ENCODE results near the gene METRNL. TPM values are rescaled to one million over a fixed set of nuclear protein-coding genes. Genes with fewer than 3 reads are reported as not detected.

Gene METRNL
- total RNA-seq, 1 experiment from 2014 or later: 21.0 TPM

DNA sequence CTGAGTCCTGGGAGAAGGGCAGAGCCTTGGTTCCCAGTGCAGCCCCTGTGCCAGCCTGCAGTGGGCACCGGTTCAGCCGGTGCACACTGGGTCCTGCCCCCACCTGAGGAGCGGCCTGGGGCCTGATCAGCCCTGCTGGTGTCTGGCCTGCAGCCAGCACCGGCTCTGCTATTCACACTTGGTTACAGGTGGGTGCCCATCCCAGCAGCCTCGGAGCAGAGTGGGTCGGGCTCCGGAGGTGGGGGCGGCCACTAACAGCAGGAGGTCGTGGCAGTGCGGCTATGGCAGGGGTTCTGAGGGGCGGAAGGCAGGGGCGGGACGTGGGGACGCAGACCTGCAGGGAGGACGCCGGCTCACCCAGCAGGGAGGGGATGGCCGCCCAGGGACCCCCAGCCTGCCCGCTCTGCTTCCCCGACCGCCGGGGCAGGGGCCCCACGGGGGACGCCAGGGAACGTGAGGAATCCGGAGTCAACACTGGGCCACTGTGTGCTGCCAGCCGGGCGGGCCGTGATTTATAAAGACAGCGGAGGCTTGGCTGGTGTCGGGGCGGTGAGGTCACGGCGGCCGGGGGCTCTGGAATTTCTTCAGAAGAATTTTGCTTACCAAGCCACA is 20.3 kb downstream of the METRNL start:
- DNase-seq (ENCODE audit: low read depth, low spot score): no peak
- H3K27ac ChIP-seq (ENCODE audit: low read length): no peak overlapping the region

DNA sequence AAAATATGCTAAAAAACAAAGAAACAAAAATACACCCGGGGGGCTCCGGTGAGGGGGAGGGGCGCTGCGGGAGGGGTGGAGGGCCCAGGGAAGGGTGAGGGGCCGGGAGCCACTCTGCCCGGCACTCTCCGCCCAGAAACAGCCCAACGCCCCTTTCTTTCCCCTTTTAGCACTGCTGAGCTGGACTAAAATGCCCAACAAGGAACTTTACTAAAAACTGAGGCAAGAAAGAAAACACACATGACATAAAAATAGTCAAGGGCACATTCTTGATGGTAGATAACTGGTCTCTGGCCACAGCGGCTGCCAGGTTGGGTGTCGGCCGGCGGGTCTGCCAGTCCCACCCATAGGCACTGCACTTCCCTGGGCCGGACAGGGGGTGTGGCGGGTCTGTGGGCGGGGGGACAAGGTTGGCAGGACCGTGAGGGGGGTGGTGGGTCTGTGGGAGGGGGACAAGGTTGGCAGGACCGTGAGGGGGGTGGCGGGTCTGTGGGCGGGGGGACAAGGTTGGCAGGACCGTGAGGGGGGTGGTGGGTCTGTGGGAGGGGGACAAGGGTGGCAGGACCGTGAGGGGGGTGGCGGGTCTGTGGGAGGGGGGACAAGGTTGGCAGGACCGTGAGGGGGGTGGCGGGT is 20.9 kb downstream of the METRNL start:
- Histone ChIP-seq H3K4me3 (ENCODE audit: low read depth in 2 of 2, low read length in 2 of 2) (no peak overlapping the region), H3K36me3 (ENCODE audit: control insufficient read depth, insufficient read depth, low read length) (no peaks in the 10 kb centered on the region), H3K27me3 (ENCODE audit: control insufficient read depth, insufficient read depth, low read length) (no peaks in the 10 kb centered on the region), H3K27ac (ENCODE audit: low read length) (no peak overlapping the region), H3K9me3 (ENCODE audit: control insufficient read depth, insufficient read depth, low read depth, low read length) (no peaks in the 10 kb centered on the region), H3K4me1 (ENCODE audit: control insufficient read depth, insufficient read depth, low read length) (peaks cover 27% of the 10 kb centered on the region)
- intact Hi-C loops (cut with micrococcal nuclease; ENCODE audit: unreplicated experiment) (no loop called here), in situ Hi-C loops (cut with HindIII; ENCODE audit: low pct_unique_long_range_greater_than_20kb, low sequenced_read_pairs) (no loop called here)
- CTCF ChIA-PET: no interaction called here
- POLR2A ChIA-PET: no interaction called here
- ATAC-seq: no peak
- no peak for DNase-seq (ENCODE audit: low read depth, low spot score)
- BruUV-seq (replicated peaks): no TSS peak
- no peak for TF ChIP-seq TCF7L2 (IDR thresholded peaks at IDR 0.05; ENCODE audit: low read depth, low read length)
- TF ChIP-seq POLR2AphosphoS5 (IDR thresholded peaks at IDR 0.05; ENCODE audit: low read depth, low read length): no peak
- TF ChIP-seq, protein P1, sequence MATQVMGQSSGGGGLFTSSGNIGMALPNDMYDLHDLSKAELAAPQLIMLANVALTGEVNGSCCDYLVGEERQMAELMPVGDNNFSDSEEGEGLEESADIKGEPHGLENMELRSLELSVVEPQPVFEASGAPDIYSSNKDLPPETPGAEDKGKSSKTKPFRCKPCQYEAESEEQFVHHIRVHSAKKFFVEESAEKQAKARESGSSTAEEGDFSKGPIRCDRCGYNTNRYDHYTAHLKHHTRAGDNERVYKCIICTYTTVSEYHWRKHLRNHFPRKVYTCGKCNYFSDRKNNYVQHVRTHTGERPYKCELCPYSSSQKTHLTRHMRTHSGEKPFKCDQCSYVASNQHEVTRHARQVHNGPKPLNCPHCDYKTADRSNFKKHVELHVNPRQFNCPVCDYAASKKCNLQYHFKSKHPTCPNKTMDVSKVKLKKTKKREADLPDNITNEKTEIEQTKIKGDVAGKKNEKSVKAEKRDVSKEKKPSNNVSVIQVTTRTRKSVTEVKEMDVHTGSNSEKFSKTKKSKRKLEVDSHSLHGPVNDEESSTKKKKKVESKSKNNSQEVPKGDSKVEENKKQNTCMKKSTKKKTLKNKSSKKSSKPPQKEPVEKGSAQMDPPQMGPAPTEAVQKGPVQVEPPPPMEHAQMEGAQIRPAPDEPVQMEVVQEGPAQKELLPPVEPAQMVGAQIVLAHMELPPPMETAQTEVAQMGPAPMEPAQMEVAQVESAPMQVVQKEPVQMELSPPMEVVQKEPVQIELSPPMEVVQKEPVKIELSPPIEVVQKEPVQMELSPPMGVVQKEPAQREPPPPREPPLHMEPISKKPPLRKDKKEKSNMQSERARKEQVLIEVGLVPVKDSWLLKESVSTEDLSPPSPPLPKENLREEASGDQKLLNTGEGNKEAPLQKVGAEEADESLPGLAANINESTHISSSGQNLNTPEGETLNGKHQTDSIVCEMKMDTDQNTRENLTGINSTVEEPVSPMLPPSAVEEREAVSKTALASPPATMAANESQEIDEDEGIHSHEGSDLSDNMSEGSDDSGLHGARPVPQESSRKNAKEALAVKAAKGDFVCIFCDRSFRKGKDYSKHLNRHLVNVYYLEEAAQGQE (IDR thresholded peaks at IDR 0.05; ENCODE audit: insufficient read depth in 1 of 2, low read depth in 2 of 2, low read length in 1 of 2): no peak
- TF ChIP-seq, protein P2, sequence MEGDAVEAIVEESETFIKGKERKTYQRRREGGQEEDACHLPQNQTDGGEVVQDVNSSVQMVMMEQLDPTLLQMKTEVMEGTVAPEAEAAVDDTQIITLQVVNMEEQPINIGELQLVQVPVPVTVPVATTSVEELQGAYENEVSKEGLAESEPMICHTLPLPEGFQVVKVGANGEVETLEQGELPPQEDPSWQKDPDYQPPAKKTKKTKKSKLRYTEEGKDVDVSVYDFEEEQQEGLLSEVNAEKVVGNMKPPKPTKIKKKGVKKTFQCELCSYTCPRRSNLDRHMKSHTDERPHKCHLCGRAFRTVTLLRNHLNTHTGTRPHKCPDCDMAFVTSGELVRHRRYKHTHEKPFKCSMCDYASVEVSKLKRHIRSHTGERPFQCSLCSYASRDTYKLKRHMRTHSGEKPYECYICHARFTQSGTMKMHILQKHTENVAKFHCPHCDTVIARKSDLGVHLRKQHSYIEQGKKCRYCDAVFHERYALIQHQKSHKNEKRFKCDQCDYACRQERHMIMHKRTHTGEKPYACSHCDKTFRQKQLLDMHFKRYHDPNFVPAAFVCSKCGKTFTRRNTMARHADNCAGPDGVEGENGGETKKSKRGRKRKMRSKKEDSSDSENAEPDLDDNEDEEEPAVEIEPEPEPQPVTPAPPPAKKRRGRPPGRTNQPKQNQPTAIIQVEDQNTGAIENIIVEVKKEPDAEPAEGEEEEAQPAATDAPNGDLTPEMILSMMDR (IDR thresholded peaks at IDR 0.05): no peak
- no peak for TF ChIP-seq SIN3A (IDR thresholded peaks at IDR 0.05; ENCODE audit: borderline replicate concordance, insufficient read depth, low read depth, low read length)

More for the DNA sequence above, 20.3 kb downstream of the METRNL start:
- no peaks in the 10 kb centered on the region for H3K9me3 ChIP-seq (ENCODE audit: control insufficient read depth, insufficient read depth, low read depth, low read length)
- in situ Hi-C loops (cut with HindIII; ENCODE audit: low pct_unique_long_range_greater_than_20kb, low sequenced_read_pairs) (no loop called here), intact Hi-C loops (cut with micrococcal nuclease; ENCODE audit: unreplicated experiment) (no loop called here)
- no TSS peak for BruUV-seq (replicated peaks)
- TF ChIP-seq TCF7L2 (IDR thresholded peaks at IDR 0.05; ENCODE audit: low read depth, low read length) (no peak), SIN3A (IDR thresholded peaks at IDR 0.05; ENCODE audit: borderline replicate concordance, insufficient read depth, low read depth, low read length) (no peak), POLR2AphosphoS5 (IDR thresholded peaks at IDR 0.05; ENCODE audit: low read depth, low read length) (no peak)
- TF ChIP-seq, protein P1 (IDR thresholded peaks at IDR 0.05; ENCODE audit: insufficient read depth in 1 of 2, low read depth in 2 of 2, low read length in 1 of 2): no peak
- TF ChIP-seq, protein P2 (IDR thresholded peaks at IDR 0.05): no peak
- H3K27me3 ChIP-seq (ENCODE audit: control insufficient read depth, insufficient read depth, low read length): no peaks in the 10 kb centered on the region
- H3K4me1 ChIP-seq (ENCODE audit: control insufficient read depth, insufficient read depth, low read length): peaks cover 27% of the 10 kb centered on the region
- H3K4me3 ChIP-seq (ENCODE audit: low read depth in 2 of 2, low read length in 2 of 2): no peak overlapping the region
- ATAC-seq: peak; percentile 27; the same call in 1 of the 2 replicates
- ChIA-PET POLR2A (no interaction called here), CTCF (no interaction called here)
- no peaks in the 10 kb centered on the region for H3K36me3 ChIP-seq (ENCODE audit: control insufficient read depth, insufficient read depth, low read length)

Data from Panc1 (cell line).